ENCODE measurements around the gene HESX1.

HESX1 gene

GRCh38 chr3:57165641-57166040, 34.1 kb downstream of the HESX1 start:
- H3K9me3 ChIP-seq (replicated peaks; ENCODE audit: insufficient read depth, low read length): no peaks in the 10 kb centered on the region
- peaks cover 10% of the 10 kb centered on the region for H3K27me3 ChIP-seq (replicated peaks; ENCODE audit: insufficient read depth, low read length)
- no peak overlapping the region for H3K9ac ChIP-seq (ENCODE audit: low read length)
- peaks cover 4% of the 10 kb centered on the region for H3K4me1 ChIP-seq (ENCODE audit: low read length)
- no peaks in the 10 kb centered on the region for H3K9me2 ChIP-seq (replicated peaks; ENCODE audit: insufficient read depth, low read length)
- DNase-seq: no peak
- no peak overlapping the region for H3K27ac ChIP-seq (ENCODE audit: low read length)
- no peak overlapping the region for H3K4me3 ChIP-seq (ENCODE audit: low read length)
- no peak overlapping the region for H2AFZ ChIP-seq (ENCODE audit: low read length)
- TF ChIP-seq, protein P1, sequence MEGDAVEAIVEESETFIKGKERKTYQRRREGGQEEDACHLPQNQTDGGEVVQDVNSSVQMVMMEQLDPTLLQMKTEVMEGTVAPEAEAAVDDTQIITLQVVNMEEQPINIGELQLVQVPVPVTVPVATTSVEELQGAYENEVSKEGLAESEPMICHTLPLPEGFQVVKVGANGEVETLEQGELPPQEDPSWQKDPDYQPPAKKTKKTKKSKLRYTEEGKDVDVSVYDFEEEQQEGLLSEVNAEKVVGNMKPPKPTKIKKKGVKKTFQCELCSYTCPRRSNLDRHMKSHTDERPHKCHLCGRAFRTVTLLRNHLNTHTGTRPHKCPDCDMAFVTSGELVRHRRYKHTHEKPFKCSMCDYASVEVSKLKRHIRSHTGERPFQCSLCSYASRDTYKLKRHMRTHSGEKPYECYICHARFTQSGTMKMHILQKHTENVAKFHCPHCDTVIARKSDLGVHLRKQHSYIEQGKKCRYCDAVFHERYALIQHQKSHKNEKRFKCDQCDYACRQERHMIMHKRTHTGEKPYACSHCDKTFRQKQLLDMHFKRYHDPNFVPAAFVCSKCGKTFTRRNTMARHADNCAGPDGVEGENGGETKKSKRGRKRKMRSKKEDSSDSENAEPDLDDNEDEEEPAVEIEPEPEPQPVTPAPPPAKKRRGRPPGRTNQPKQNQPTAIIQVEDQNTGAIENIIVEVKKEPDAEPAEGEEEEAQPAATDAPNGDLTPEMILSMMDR (IDR thresholded peaks at IDR 0.05; ENCODE audit: low read length): no peak
- TF ChIP-seq EZH2 (optimal IDR thresholded peaks at IDR 0.05; ENCODE audit: low read depth, low read length) (no peak), EZH2phosphoT487 (IDR thresholded peaks at IDR 0.05; ENCODE audit: low read length) (no peak)
- no peaks in the 10 kb centered on the region for H4K20me1 ChIP-seq (ENCODE audit: insufficient read depth, low read length)
- H3F3A ChIP-seq (ENCODE audit: insufficient read depth, low read length): no peaks in the 10 kb centered on the region
- H3K4me2 ChIP-seq (ENCODE audit: low read depth, low read length): no peak overlapping the region
- H3K79me2 ChIP-seq (ENCODE audit: low read length): no peaks in the 10 kb centered on the region
- H3K36me3 ChIP-seq (replicated peaks; ENCODE audit: insufficient read depth, low read length): no peaks in the 10 kb centered on the region

GRCh38 chr3:57164657-57165573, 34.9 kb downstream of the HESX1 start, which contains the start of gene IL17RD:
Gene IL17RD, minus strand, starts transcription at chr3:57165353. Its CDS starts 67 bp downstream, at chr3:57165286.
- H3K9ac ChIP-seq (ENCODE audit: low read length): peak within 1 kb of the TSS; percentile 20; the same call in 1 of the 2 replicates
- no peaks in the 10 kb centered on the region for H3F3A ChIP-seq (ENCODE audit: insufficient read depth, low read length)
- H3K27me3 ChIP-seq (replicated peaks; ENCODE audit: insufficient read depth, low read length): peaks cover 10% of the 10 kb centered on the region
- H3K36me3 ChIP-seq (replicated peaks; ENCODE audit: insufficient read depth, low read length): no peaks in the 10 kb centered on the region
- H3K27ac ChIP-seq (ENCODE audit: low read length): no peak within 1 kb of the TSS
- H3K9me2 ChIP-seq (replicated peaks; ENCODE audit: insufficient read depth, low read length): no peaks in the 10 kb centered on the region
- H3K4me1 ChIP-seq (ENCODE audit: low read length): no peaks in the 10 kb centered on the region; the same call in 1 of the 2 replicates
- peak within 1 kb of the TSS; percentile 75 for H3K4me3 ChIP-seq (ENCODE audit: low read length)
- peak within 1 kb of the TSS; percentile 94 for H3K4me2 ChIP-seq (ENCODE audit: low read depth, low read length)
- DNase-seq: peak; percentile 78
- H2AFZ ChIP-seq (ENCODE audit: low read length): peak within 1 kb of the TSS; percentile 87
- no peaks in the 10 kb centered on the region for H3K9me3 ChIP-seq (replicated peaks; ENCODE audit: insufficient read depth, low read length)
- no peaks in the 10 kb centered on the region for H3K79me2 ChIP-seq (ENCODE audit: low read length)
- TF ChIP-seq, protein P1 (IDR thresholded peaks at IDR 0.05; ENCODE audit: low read length): no peak
- TF ChIP-seq EZH2 (optimal IDR thresholded peaks at IDR 0.05; ENCODE audit: low read depth, low read length): no peak
- TF ChIP-seq EZH2phosphoT487 (IDR thresholded peaks at IDR 0.05; ENCODE audit: low read length): no peak
- H4K20me1 ChIP-seq (ENCODE audit: insufficient read depth, low read length): no peaks in the 10 kb centered on the region

- no peaks in the 10 kb centered on the region for H4K20me1 ChIP-seq (ENCODE audit: insufficient read depth, low read length)
- TF ChIP-seq EZH2phosphoT487 (IDR thresholded peaks at IDR 0.05; ENCODE audit: low read length) (no peak), EZH2 (optimal IDR thresholded peaks at IDR 0.05; ENCODE audit: low read depth, low read length) (no peak)
- TF ChIP-seq, protein P1 (IDR thresholded peaks at IDR 0.05; ENCODE audit: low read length): no peak
- peaks cover 5% of the 10 kb centered on the region for H3K4me1 ChIP-seq (ENCODE audit: low read length)
- peaks cover 10% of the 10 kb centered on the region for H3K27me3 ChIP-seq (replicated peaks; ENCODE audit: insufficient read depth, low read length)
- H3F3A ChIP-seq (ENCODE audit: insufficient read depth, low read length): no peaks in the 10 kb centered on the region
- no peaks in the 10 kb centered on the region for H3K9me2 ChIP-seq (replicated peaks; ENCODE audit: insufficient read depth, low read length)
- H3K27ac ChIP-seq (ENCODE audit: low read length): no peak overlapping the region
- no peak overlapping the region; the same call in 1 of the 2 replicates for H3K4me3 ChIP-seq (ENCODE audit: low read length)
- H3K4me2 ChIP-seq (ENCODE audit: low read depth, low read length): peak overlapping the region; percentile 94; the same call in 1 of the 2 replicates
- H3K9ac ChIP-seq (ENCODE audit: low read length): no peak overlapping the region
- no peak for DNase-seq
- H3K9me3 ChIP-seq (replicated peaks; ENCODE audit: insufficient read depth, low read length): no peaks in the 10 kb centered on the region
- H2AFZ ChIP-seq (ENCODE audit: low read length): no peak overlapping the region
- no peaks in the 10 kb centered on the region for H3K79me2 ChIP-seq (ENCODE audit: low read length)
- H3K36me3 ChIP-seq (replicated peaks; ENCODE audit: insufficient read depth, low read length): no peaks in the 10 kb centered on the region
These were observed 35.5 kb downstream of the HESX1 start for GRCh38 chr3:57164217-57164656.

Data from MM.1S (cell line).